DND-41 (cell line): ENCODE measurements around the gene APLF.

Source experiments
- ATAC-seq: fragments of 200-7000 bp; cut with Tn5 transposase; 3 replicates; pipeline ENCODE4 v1.9.1; 2021; ENCODE audit warnings: low read depth; ENCODE audit not compliant: insufficient read depth
- DNase-seq: peaks from one replicate; pipeline ENCODE4 v3.0.0-alpha.2; 2020
- H2AFZ ChIP-seq: 2 replicates; pipeline ENCODE4 v1.6.0; 2012; ENCODE audit warnings: low read depth, low read length
- H3K27ac ChIP-seq: 2 replicates; pipeline ENCODE4 v1.5.1; 2012; ENCODE audit warnings: low read length, inconsistent platforms
- H3K27me3 ChIP-seq: fragments of 200-600 bp; sonication (generic); 2 replicates; pipeline ENCODE4 v1.6.0; 2012; ENCODE audit warnings: low read length, mild to moderate bottlenecking, inconsistent platforms; ENCODE audit not compliant: insufficient read depth, poor library complexity
- H3K36me3 ChIP-seq: 2 replicates; pipeline ENCODE4 v1.5.1; 2012; ENCODE audit warnings: low read length, inconsistent platforms; ENCODE audit not compliant: insufficient read depth
- H3K4me1 ChIP-seq: 2 replicates; pipeline ENCODE4 v1.5.1; 2012; ENCODE audit warnings: mild to moderate bottlenecking, low read length; ENCODE audit not compliant: insufficient read depth
- H3K4me2 ChIP-seq: 2 replicates; pipeline ENCODE4 v1.6.0; 2012; ENCODE audit warnings: mild to moderate bottlenecking, moderate library complexity, low read length, inconsistent platforms; ENCODE audit not compliant: insufficient read depth
- H3K4me3 ChIP-seq, 2 experiments: fragments of 200-600 bp in 1 of 2; shearing (Covaris generic) in 1 of 2; 2 replicates each; pipeline ENCODE4 v1.5.1; 2012 to 2016; ENCODE audit warnings: inconsistent platforms in 2 of 2, low read length in 2 of 2, mild to moderate bottlenecking in 2 of 2, low read depth in 1 of 2, moderate library complexity in 1 of 2
- H3K79me2 ChIP-seq: 2 replicates; pipeline ENCODE4 v1.6.0; 2012; ENCODE audit warnings: low read length, inconsistent platforms; ENCODE audit not compliant: insufficient read depth
- H3K9ac ChIP-seq: 2 replicates; pipeline ENCODE4 v1.6.0; 2012; ENCODE audit warnings: low read depth, mild to moderate bottlenecking, inconsistent platforms, low read length, moderate library complexity
- H3K9me3 ChIP-seq: 2 replicates; pipeline ENCODE4 v1.5.1; 2012; ENCODE audit warnings: low read length, moderate library complexity, mild to moderate bottlenecking, inconsistent platforms; ENCODE audit not compliant: insufficient read depth, severe bottlenecking
- H4K20me1 ChIP-seq: 2 replicates; pipeline ENCODE4 v1.6.0; 2012; ENCODE audit warnings: low read length; ENCODE audit not compliant: insufficient read depth
- CTCF ChIP-seq: IDR thresholded peaks from 2 replicates; pipeline ENCODE4 v1.5.1; 2012; ENCODE audit warnings: borderline replicate concordance, low read length, moderate library complexity, mild to moderate bottlenecking; ENCODE audit not compliant: poor library complexity, severe bottlenecking; ENCODE audit errors: extremely low read depth
- EZH2 ChIP-seq: IDR thresholded peaks from 3 replicates; pipeline ENCODE4 v1.6.1; 2012; ENCODE audit warnings: borderline replicate concordance, low read depth, mild to moderate bottlenecking, moderate library complexity, low read length, inconsistent platforms; ENCODE audit not compliant: severe bottlenecking

The APLF gene

GRCh38 chr2:68607837-68608236 is 140.5 kb downstream of the APLF start:
- H3K4me2 ChIP-seq = no peak overlapping the region
- no peak overlapping the region for H3K4me3 ChIP-seq
- DNase-seq = no peak
- H3K9me3 ChIP-seq = peaks cover 4% of the 10 kb centered on the region
- H3K79me2 ChIP-seq = no peaks in the 10 kb centered on the region
- H3K4me1 ChIP-seq = no peaks in the 10 kb centered on the region
- no peaks in the 10 kb centered on the region for H4K20me1 ChIP-seq
- no peak overlapping the region for H3K27ac ChIP-seq
- no peak overlapping the region for H3K9ac ChIP-seq
- TF ChIP-seq CTCF (no peak), EZH2 (no peak)
- no peak overlapping the region for H2AFZ ChIP-seq
- H3K27me3 ChIP-seq = no peaks in the 10 kb centered on the region
- ATAC-seq = no peak
- H3K36me3 ChIP-seq = no peaks in the 10 kb centered on the region

- no peak overlapping the region for H3K27ac ChIP-seq
- H3K4me2 ChIP-seq = no peak overlapping the region
- H3K9me3 ChIP-seq = no peaks in the 10 kb centered on the region
- H3K4me3 ChIP-seq = no peak overlapping the region
- H3K9ac ChIP-seq = no peak overlapping the region
- no peaks in the 10 kb centered on the region for H3K79me2 ChIP-seq
- H3K27me3 ChIP-seq = no peaks in the 10 kb centered on the region
- H3K4me1 ChIP-seq = no peaks in the 10 kb centered on the region
- no peak for TF ChIP-seq CTCF
- no peak for TF ChIP-seq EZH2
- no peaks in the 10 kb centered on the region for H3K36me3 ChIP-seq
- no peak for ATAC-seq
- no peak overlapping the region for H2AFZ ChIP-seq
- no peaks in the 10 kb centered on the region for H4K20me1 ChIP-seq
- DNase-seq = no peak
Measured at GRCh38 chr2:68612765-68613519, 145.6 kb downstream of the APLF start.

GRCh38 chr2:68620772-68621171 is 153.4 kb downstream of the APLF start:
- H3K4me1 ChIP-seq = no peaks in the 10 kb centered on the region
- no peak overlapping the region for H3K27ac ChIP-seq
- ATAC-seq (no peak), DNase-seq (no peak)
- no peaks in the 10 kb centered on the region for H3K79me2 ChIP-seq
- H4K20me1 ChIP-seq = no peaks in the 10 kb centered on the region
- H3K9me3 ChIP-seq = no peaks in the 10 kb centered on the region
- H3K9ac ChIP-seq = no peak overlapping the region
- H3K36me3 ChIP-seq = no peaks in the 10 kb centered on the region
- H3K27me3 ChIP-seq = no peaks in the 10 kb centered on the region
- no peak overlapping the region for H2AFZ ChIP-seq
- no peak overlapping the region for H3K4me3 ChIP-seq
- TF ChIP-seq EZH2 (no peak), CTCF (no peak)
- H3K4me2 ChIP-seq = no peak overlapping the region

GRCh38 chr2:68623820-68624219 is 156.4 kb downstream of the APLF start:
- no peak overlapping the region for H2AFZ ChIP-seq
- H3K9ac ChIP-seq = no peak overlapping the region
- no peak for ATAC-seq

More at GRCh38 chr2:68623820-68624219, 156.4 kb downstream of the APLF start:
- Histone ChIP-seq H3K79me2 (no peaks in the 10 kb centered on the region), H3K4me1 (no peaks in the 10 kb centered on the region), H3K4me3 (no peak overlapping the region), H3K4me2 (no peak overlapping the region), H4K20me1 (no peaks in the 10 kb centered on the region), H3K27ac (no peak overlapping the region), H3K9me3 (no peaks in the 10 kb centered on the region), H3K27me3 (no peaks in the 10 kb centered on the region), H3K36me3 (no peaks in the 10 kb centered on the region)
- no peak for DNase-seq
- TF ChIP-seq EZH2 (no peak), CTCF (no peak)
